Transverse colon (tissue), 3 donors: ENCODE data around the gene DPH5.
"Not testable (repeated sequence)": the region's sequence is repeated elsewhere in the genome, so short reads cannot be mapped to it uniquely, and the experiment has no call there.

Experiments
- CTCF ChIP-seq, 5 experiments: fragments of 200-600 bp in 3 of 5; fragments of 450-650 bp in 2 of 5; sonication (generic) in 3 of 5; IDR thresholded peaks; 1 replicate in 2 of 5; 2 replicates in 3 of 5; pipeline ENCODE4 v1.5.1; 2016 to 2017; ENCODE audit warnings: antibody characterized with exemption in 5 of 5, inconsistent platforms in 3 of 5, mild to moderate bottlenecking in 2 of 5, moderate library complexity in 1 of 5
- EP300 ChIP-seq: sonication (generic); formaldehyde crosslinking; IDR thresholded peaks from one replicate; pipeline ENCODE4 v1.6.1; 2017; ENCODE audit warnings: antibody characterized with exemption, low read depth
- POLR2A ChIP-seq: fragments of 450-650 bp; IDR thresholded peaks from one replicate; pipeline ENCODE4 v1.6.1; 2016; ENCODE audit warnings: antibody characterized with exemption, mild to moderate bottlenecking, moderate library complexity

- not testable (repeated sequence) for TF ChIP-seq CTCF (IDR thresholded peaks at IDR 0.05); EP300; POLR2A
Measured at GRCh38 chr1:101032129-101032528, 6.5 kb upstream of the DPH5 start.
